Measurements from ENCODE around the gene NDUFA13.

Gene NDUFA13

GRCh38 chr19:19486343-19487076 lies 29.5 kb upstream of the NDUFA13 start:
- no peak for TF ChIP-seq GATA2 (IDR thresholded peaks at IDR 0.05; ENCODE audit: low read depth, low read length)
- TF ChIP-seq GATA3 (IDR thresholded peaks at IDR 0.05; ENCODE audit: low read depth, low read length), result no peak

GRCh38 chr19:19487077-19487949 lies 28.7 kb upstream of the NDUFA13 start:
- TF ChIP-seq GATA3 (IDR thresholded peaks at IDR 0.05; ENCODE audit: low read depth, low read length) (no peak), GATA2 (IDR thresholded peaks at IDR 0.05; ENCODE audit: low read depth, low read length) (no peak)

GRCh38 chr19:19487950-19488874 lies 27.8 kb upstream of the NDUFA13 start:
- TF ChIP-seq GATA2 (IDR thresholded peaks at IDR 0.05; ENCODE audit: low read depth, low read length) (no peak), GATA3 (IDR thresholded peaks at IDR 0.05; ENCODE audit: low read depth, low read length) (no peak)

GRCh38 chr19:19488875-19489690 lies 26.9 kb upstream of the NDUFA13 start:
- TF ChIP-seq GATA3 (IDR thresholded peaks at IDR 0.05; ENCODE audit: low read depth, low read length) (no peak), GATA2 (IDR thresholded peaks at IDR 0.05; ENCODE audit: low read depth, low read length) (no peak)

GRCh38 chr19:19489804-19490204 lies 26.2 kb upstream of the NDUFA13 start:
- TF ChIP-seq GATA2 (IDR thresholded peaks at IDR 0.05; ENCODE audit: low read depth, low read length) (no peak), GATA3 (IDR thresholded peaks at IDR 0.05; ENCODE audit: low read depth, low read length) (no peak)

- TF ChIP-seq GATA3 (IDR thresholded peaks at IDR 0.05; ENCODE audit: low read depth, low read length) (no peak), GATA2 (IDR thresholded peaks at IDR 0.05; ENCODE audit: low read depth, low read length) (no peak)
These were observed 25.6 kb upstream of the NDUFA13 start for GRCh38 chr19:19490214-19490968.

GRCh38 chr19:19491321-19492025 lies 24.6 kb upstream of the NDUFA13 start:
- TF ChIP-seq GATA2 (IDR thresholded peaks at IDR 0.05; ENCODE audit: low read depth, low read length), result no peak
- no peak for TF ChIP-seq GATA3 (IDR thresholded peaks at IDR 0.05; ENCODE audit: low read depth, low read length)

- no peak for TF ChIP-seq GATA2 (IDR thresholded peaks at IDR 0.05; ENCODE audit: low read depth, low read length)
- TF ChIP-seq GATA3 (IDR thresholded peaks at IDR 0.05; ENCODE audit: low read depth, low read length), result no peak
These were observed 23.9 kb upstream of the NDUFA13 start for GRCh38 chr19:19492026-19492610.

- no peak for TF ChIP-seq GATA2 (IDR thresholded peaks at IDR 0.05; ENCODE audit: low read depth, low read length)
- TF ChIP-seq GATA3 (IDR thresholded peaks at IDR 0.05; ENCODE audit: low read depth, low read length), result no peak
These were observed 22.0 kb upstream of the NDUFA13 start for GRCh38 chr19:19493841-19494546.

GRCh38 chr19:19495614-19496603 lies 20.1 kb upstream of the NDUFA13 start:
- TF ChIP-seq GATA3 (IDR thresholded peaks at IDR 0.05; ENCODE audit: low read depth, low read length), result no peak
- TF ChIP-seq GATA2 (IDR thresholded peaks at IDR 0.05; ENCODE audit: low read depth, low read length), result no peak
